GM18858 (cell line): Measurements from ENCODE around the gene GBE1.

Experiments
- ATAC-seq: cut with Tn5 transposase; IDR thresholded peaks from one replicate; pipeline ENCODE4 v1.9.1; 2021; ENCODE audit not compliant: unreplicated experiment

The GBE1 gene

GRCh38 chr3:81624756-81625155, 136.7 kb downstream of the GBE1 start:
- no peak for ATAC-seq

- no peak for ATAC-seq
These were observed 139.1 kb downstream of the GBE1 start for GRCh38 chr3:81622395-81622794.

GRCh38 chr3:81621277-81621676, 140.2 kb downstream of the GBE1 start:
- ATAC-seq: no peak

GRCh38 chr3:81620849-81621248, 140.6 kb downstream of the GBE1 start:
- no peak for ATAC-seq

- ATAC-seq: no peak
These were observed 148.7 kb downstream of the GBE1 start for GRCh38 chr3:81612768-81613167.

- ATAC-seq: no peak
These were observed 158.7 kb downstream of the GBE1 start for GRCh38 chr3:81602781-81603180.

GRCh38 chr3:81601707-81602305, 159.6 kb downstream of the GBE1 start:
- ATAC-seq: no peak

- no peak for ATAC-seq
These were observed 169.3 kb downstream of the GBE1 start for GRCh38 chr3:81592101-81592500.

GRCh38 chr3:81585937-81586336, 175.5 kb downstream of the GBE1 start:
- ATAC-seq: no peak

- ATAC-seq: no peak
These were observed 176.4 kb downstream of the GBE1 start for GRCh38 chr3:81585056-81585455.

- peak; percentile 84 for ATAC-seq
These were observed 179.4 kb downstream of the GBE1 start for GRCh38 chr3:81581966-81582599.

GRCh38 chr3:81580355-81580754, 181.1 kb downstream of the GBE1 start:
- ATAC-seq: no peak

- ATAC-seq: no peak
These were observed 181.7 kb downstream of the GBE1 start for GRCh38 chr3:81579744-81580143.

GRCh38 chr3:81572201-81572756, 189.2 kb downstream of the GBE1 start:
- ATAC-seq: no peak

GRCh38 chr3:81568378-81568777, 193.1 kb downstream of the GBE1 start:
- ATAC-seq: no peak

- no peak for ATAC-seq
These were observed 196.4 kb downstream of the GBE1 start for GRCh38 chr3:81565041-81565440.

GRCh38 chr3:81558106-81558505, 203.3 kb downstream of the GBE1 start:
- ATAC-seq: no peak

GRCh38 chr3:81554801-81555200, 206.6 kb downstream of the GBE1 start:
- ATAC-seq: no peak

GRCh38 chr3:81554388-81554787, 207.1 kb downstream of the GBE1 start:
- ATAC-seq: peak; percentile 64

- no peak for ATAC-seq
These were observed 211.0 kb downstream of the GBE1 start for GRCh38 chr3:81550415-81550814.

- no peak for ATAC-seq
These were observed 211.6 kb downstream of the GBE1 start for GRCh38 chr3:81549831-81550230.

GRCh38 chr3:81549388-81549787, 212.1 kb downstream of the GBE1 start:
- ATAC-seq: no peak

- ATAC-seq: no peak
These were observed 215.9 kb downstream of the GBE1 start for GRCh38 chr3:81545572-81545971.
